ACC112 (cell line): ENCODE results near the gene ATG101.

ENCODE experiments used
- H2AFZ ChIP-seq: fragments of 200-600 bp; sonication (generic); one replicate; pipeline ENCODE4 v1.6.0; 2017; ENCODE audit warnings: antibody characterized with exemption, low read length; ENCODE audit not compliant: unreplicated experiment
- H3K27ac ChIP-seq: fragments of 200-600 bp; sonication (generic); 2 replicates; pipeline ENCODE4 v1.5.1; 2014; ENCODE audit warnings: low read depth, mild to moderate bottlenecking, antibody characterized with exemption, low read length, moderate library complexity
- H3K27me3 ChIP-seq: fragments of 200-600 bp; sonication (generic); 2 replicates; pipeline ENCODE4 v1.6.1; 2014; ENCODE audit warnings: mild to moderate bottlenecking, antibody characterized with exemption, low read length, moderate library complexity, mixed read lengths; ENCODE audit not compliant: insufficient read depth
- H3K36me3 ChIP-seq: fragments of 200-600 bp; sonication (generic); 2 replicates; pipeline ENCODE4 v1.6.1; 2016; ENCODE audit warnings: mild to moderate bottlenecking, antibody characterized with exemption, low read length, moderate library complexity, mixed read lengths; ENCODE audit not compliant: insufficient read depth
- H3K4me1 ChIP-seq: fragments of 200-600 bp; sonication (generic); one replicate; pipeline ENCODE4 v1.6.1; 2016; ENCODE audit warnings: low read length, mixed read lengths; ENCODE audit not compliant: insufficient read depth, unreplicated experiment, control insufficient read depth
- H3K4me3 ChIP-seq: fragments of 200-600 bp; sonication (generic); 2 replicates; pipeline ENCODE4 v1.5.1; 2014; ENCODE audit warnings: mild to moderate bottlenecking, low read depth, low read length
- H3K79me2 ChIP-seq: fragments of 200-600 bp; sonication (generic); one replicate; pipeline ENCODE4 v1.6.0; 2016; ENCODE audit warnings: low read length; ENCODE audit not compliant: control insufficient read depth, unreplicated experiment, insufficient read depth

Gene ATG101

GRCh38 chr12:52059582-52060497 is 9.9 kb upstream of the ATG101 start:
- Histone ChIP-seq H3K4me3 (no peak overlapping the region), H3K27me3 (no peaks in the 10 kb centered on the region), H2AFZ (no peak overlapping the region), H3K79me2 (no peaks in the 10 kb centered on the region), H3K4me1 (peaks cover 19% of the 10 kb centered on the region), H3K36me3 (no peaks in the 10 kb centered on the region), H3K27ac (no peak overlapping the region)

- H3K4me1 ChIP-seq: peaks cover 22% of the 10 kb centered on the region
- no peaks in the 10 kb centered on the region for H3K36me3 ChIP-seq
- no peaks in the 10 kb centered on the region for H3K79me2 ChIP-seq
- H2AFZ ChIP-seq: no peak overlapping the region
- no peak overlapping the region for H3K27ac ChIP-seq
- no peak overlapping the region for H3K4me3 ChIP-seq
- no peaks in the 10 kb centered on the region for H3K27me3 ChIP-seq
Observed at GRCh38 chr12:52060498-52061177, 9.1 kb upstream of the ATG101 start.

GRCh38 chr12:52061470-52062166 is 8.2 kb upstream of the ATG101 start:
- no peak overlapping the region for H3K4me3 ChIP-seq
- no peak overlapping the region for H3K27ac ChIP-seq
- H3K79me2 ChIP-seq: no peaks in the 10 kb centered on the region
- H3K27me3 ChIP-seq: no peaks in the 10 kb centered on the region
- no peaks in the 10 kb centered on the region for H3K36me3 ChIP-seq
- no peak overlapping the region for H2AFZ ChIP-seq
- H3K4me1 ChIP-seq: peaks cover 29% of the 10 kb centered on the region

- Histone ChIP-seq H2AFZ (no peak overlapping the region), H3K36me3 (no peaks in the 10 kb centered on the region), H3K4me1 (peaks cover 34% of the 10 kb centered on the region), H3K27ac (peak overlapping the region; percentile 90; the same call in 1 of the 2 replicates), H3K79me2 (no peaks in the 10 kb centered on the region), H3K4me3 (no peak overlapping the region), H3K27me3 (no peaks in the 10 kb centered on the region)
Observed at GRCh38 chr12:52062167-52063081, 7.4 kb upstream of the ATG101 start.

- Histone ChIP-seq H3K27ac (peak overlapping the region; percentile 90), H2AFZ (no peak overlapping the region), H3K4me1 (peaks cover 34% of the 10 kb centered on the region)
Observed at GRCh38 chr12:52063082-52063924, 6.5 kb upstream of the ATG101 start.

GRCh38 chr12:52063981-52064649 is 5.7 kb upstream of the ATG101 start:
- Histone ChIP-seq H3K27me3 (no peaks in the 10 kb centered on the region), H2AFZ (no peak overlapping the region), H3K4me3 (no peak overlapping the region), H3K4me1 (peaks cover 36% of the 10 kb centered on the region), H3K27ac (peak overlapping the region; percentile 90), H3K79me2 (no peaks in the 10 kb centered on the region), H3K36me3 (no peaks in the 10 kb centered on the region)

More at GRCh38 chr12:52063082-52063924, 6.5 kb upstream of the ATG101 start:
- no peaks in the 10 kb centered on the region for H3K79me2 ChIP-seq
- H3K36me3 ChIP-seq: no peaks in the 10 kb centered on the region
- no peaks in the 10 kb centered on the region for H3K27me3 ChIP-seq
- no peak overlapping the region for H3K4me3 ChIP-seq

GRCh38 chr12:52066346-52067080 is 3.3 kb upstream of the ATG101 start:
- H2AFZ ChIP-seq: no peak overlapping the region

GRCh38 chr12:52067081-52067374 is 2.8 kb upstream of the ATG101 start:
- H3K4me1 ChIP-seq: peaks cover 52% of the 10 kb centered on the region
- H2AFZ ChIP-seq: no peak overlapping the region
- H3K4me3 ChIP-seq: no peak overlapping the region
- peak overlapping the region; percentile 75; the same call in 1 of the 2 replicates for H3K27ac ChIP-seq
- peaks cover 22% of the 10 kb centered on the region for H3K79me2 ChIP-seq
- no peaks in the 10 kb centered on the region for H3K27me3 ChIP-seq
- H3K36me3 ChIP-seq: no peaks in the 10 kb centered on the region

More at GRCh38 chr12:52066346-52067080, 3.3 kb upstream of the ATG101 start:
- no peaks in the 10 kb centered on the region for H3K36me3 ChIP-seq
- peak overlapping the region; percentile 75 for H3K27ac ChIP-seq
- H3K4me3 ChIP-seq: no peak overlapping the region
- peaks cover 47% of the 10 kb centered on the region for H3K4me1 ChIP-seq
- peaks cover 17% of the 10 kb centered on the region for H3K79me2 ChIP-seq
- no peaks in the 10 kb centered on the region for H3K27me3 ChIP-seq
